Gastroesophageal sphincter (tissue), 3 donors: ENCODE data around the gene HNRNPCL2.
"Not testable (repeated sequence)": the region's sequence is repeated elsewhere in the genome, so short reads cannot be mapped to it uniquely, and the experiment has no call there.

Experiments used
- POLR2A ChIP-seq, 2 donors: fragments of 450-650 bp; IDR thresholded peaks; one replicate each; pipeline ENCODE4 v1.6.1; 2017; ENCODE audit warnings: antibody characterized with exemption in 2 of 2, mild to moderate bottlenecking in 2 of 2, moderate library complexity in 1 of 2
- TF ChIP-seq, protein P1 (sequence below), 4 experiments: fragments of 200-600 bp in 2 of 4; fragments of 450-650 bp in 2 of 4; sonication (generic) in 1 of 4; IDR thresholded peaks; one replicate each; pipeline ENCODE4 v1.5.1; 2017 to 2019; ENCODE audit warnings: antibody characterized with exemption in 4 of 4, mild to moderate bottlenecking in 2 of 4, moderate library complexity in 2 of 4

DNA sequence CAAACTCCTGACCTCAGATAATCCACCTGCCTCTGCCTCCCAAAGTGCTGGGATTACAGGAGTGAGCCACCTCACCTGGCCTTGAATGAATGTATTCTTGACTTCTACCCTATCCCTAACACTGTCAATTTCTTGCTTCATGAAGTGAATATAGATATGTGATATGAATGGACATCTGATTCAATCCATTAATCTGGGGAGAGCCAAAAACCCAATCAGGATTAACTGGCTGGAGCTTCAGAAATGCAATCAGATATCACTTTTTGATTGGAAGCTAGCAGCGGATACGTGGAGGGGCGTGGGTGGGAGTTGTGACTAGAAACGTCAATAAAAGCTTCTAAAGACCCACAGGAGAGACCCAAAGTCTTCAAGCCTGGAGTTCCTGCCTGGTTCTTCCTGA lies 46.2 kb downstream of the HNRNPCL2 start, which contains the start of gene PRAMEF25:
- TF ChIP-seq, protein P1, sequence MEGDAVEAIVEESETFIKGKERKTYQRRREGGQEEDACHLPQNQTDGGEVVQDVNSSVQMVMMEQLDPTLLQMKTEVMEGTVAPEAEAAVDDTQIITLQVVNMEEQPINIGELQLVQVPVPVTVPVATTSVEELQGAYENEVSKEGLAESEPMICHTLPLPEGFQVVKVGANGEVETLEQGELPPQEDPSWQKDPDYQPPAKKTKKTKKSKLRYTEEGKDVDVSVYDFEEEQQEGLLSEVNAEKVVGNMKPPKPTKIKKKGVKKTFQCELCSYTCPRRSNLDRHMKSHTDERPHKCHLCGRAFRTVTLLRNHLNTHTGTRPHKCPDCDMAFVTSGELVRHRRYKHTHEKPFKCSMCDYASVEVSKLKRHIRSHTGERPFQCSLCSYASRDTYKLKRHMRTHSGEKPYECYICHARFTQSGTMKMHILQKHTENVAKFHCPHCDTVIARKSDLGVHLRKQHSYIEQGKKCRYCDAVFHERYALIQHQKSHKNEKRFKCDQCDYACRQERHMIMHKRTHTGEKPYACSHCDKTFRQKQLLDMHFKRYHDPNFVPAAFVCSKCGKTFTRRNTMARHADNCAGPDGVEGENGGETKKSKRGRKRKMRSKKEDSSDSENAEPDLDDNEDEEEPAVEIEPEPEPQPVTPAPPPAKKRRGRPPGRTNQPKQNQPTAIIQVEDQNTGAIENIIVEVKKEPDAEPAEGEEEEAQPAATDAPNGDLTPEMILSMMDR (IDR thresholded peaks at IDR 0.05), result not testable (repeated sequence)
- not testable (repeated sequence) for TF ChIP-seq POLR2A (IDR thresholded peaks at IDR 0.05)
